K562 (cell line): Measurements from ENCODE around the gene PPP1R9B. TPM values are rescaled to one million over a fixed set of nuclear protein-coding genes. Genes with fewer than 3 reads are reported as not detected.

Experiments
- ATAC-seq: fragments of 200-7000 bp; cut with Tn5 transposase; 3 replicates; pipeline ENCODE4 v1.9.1; 2020; ENCODE audit warnings: moderate library complexity
- BruUV-seq: library from RNA; stranded (reverse); fragments of 400-500 nt; replicated peaks from 2 replicates; lab custom pipeline; 2021; lab: Mats Ljungman, UMichigan
- CTCF ChIA-PET: fragments of 300-600 bp; formaldehyde crosslinking; extraction: SDS; loops from one replicate; lab custom pipeline; 2021; ENCODE audit warnings: low intra/inter-chr PET ratio; lab: Yijun Ruan, JAX
- POLR2A ChIA-PET: fragments of 300-600, 350-650 bp; sonication (Branson Sonifier 250); formaldehyde crosslinking; extraction: SDS; loops from one replicate; lab custom pipeline; 2021; ENCODE audit warnings: antibody characterized with exemption, inconsistent platforms; lab: Yijun Ruan, JAX
- DNase-seq, 4 experiments: peaks; one replicate each; pipeline versions ENCODE4 v3.0.0 to v3.0.0-alpha.2; 2011 to 2018; ENCODE audit warnings: low spot score in 3 of 4, mixed read lengths in 3 of 4; ENCODE audit errors: extremely low read depth in 1 of 4
- FAIRE-seq: peaks from 2 replicates; lab custom pipeline; 2011; peaks lifted over from hg19 to GRCh38; lab: Jason Lieb, UNC
- H2AFZ ChIP-seq: 2 replicates; pipeline ENCODE4 v1.6.0; 2011; ENCODE audit warnings: low read depth, low read length, control low read depth, inconsistent platforms
- H3K27ac ChIP-seq: fragments of 200-600 bp; 3 replicates; pipeline ENCODE4 v1.8.0; 2011; ENCODE audit warnings: low read depth, mild to moderate bottlenecking, control low read depth, inconsistent platforms, low read length, moderate library complexity, mixed read lengths; ENCODE audit errors: extremely low read depth
- H3K27me3 ChIP-seq, 2 experiments: fragments of 300-600 bp in 1 of 2; 2 replicates in 1 of 2; 3 replicates in 1 of 2; pipeline versions ENCODE4 v1.6.0 to v1.8.0; 2011; ENCODE audit warnings: inconsistent platforms in 2 of 2, low read length in 2 of 2, mild to moderate bottlenecking in 1 of 2, mixed read lengths in 1 of 2, moderate library complexity in 1 of 2; ENCODE audit not compliant: control insufficient read depth in 2 of 2, insufficient read depth in 2 of 2
- H3K36me3 ChIP-seq: fragments of 300-600 bp; 3 replicates; pipeline ENCODE4 v1.8.0; 2011; ENCODE audit warnings: mild to moderate bottlenecking, low read length, inconsistent platforms; ENCODE audit not compliant: control insufficient read depth, insufficient read depth
- H3K4me1 ChIP-seq, 2 experiments: fragments of 200-600 bp in 1 of 2; replicated peaks in 1 of 2; 2 replicates in 1 of 2; 3 replicates in 1 of 2; pipeline versions ENCODE4 v1.5.1 to v1.8.0; 2011; ENCODE audit warnings: inconsistent platforms in 2 of 2, low read length in 2 of 2, mild to moderate bottlenecking in 1 of 2, mixed read lengths in 1 of 2, moderate library complexity in 1 of 2; ENCODE audit not compliant: control insufficient read depth in 2 of 2, insufficient read depth in 2 of 2
- H3K4me2 ChIP-seq: 2 replicates; pipeline ENCODE4 v1.6.1; 2011; ENCODE audit warnings: low read length, control low read depth, inconsistent platforms, mixed read lengths; ENCODE audit not compliant: insufficient read depth
- H3K4me3 ChIP-seq: fragments of 200-600 bp; sonication (generic), shearing (Covaris generic); 2 replicates; pipeline ENCODE4 v1.5.1; 2016; ENCODE audit warnings: control low read depth, inconsistent platforms
- H3K79me2 ChIP-seq: fragments of 200-600 bp; 3 replicates; pipeline ENCODE4 v1.8.0; 2011; ENCODE audit warnings: low read length, inconsistent platforms; ENCODE audit not compliant: control insufficient read depth, insufficient read depth
- H3K9ac ChIP-seq, 2 experiments: 2 replicates each; pipeline versions ENCODE4 v1.6.0 to v1.6.1; 2011; ENCODE audit warnings: low read depth in 2 of 2, low read length in 2 of 2, control low read depth in 1 of 2, inconsistent platforms in 1 of 2, mild to moderate bottlenecking in 1 of 2, mixed read lengths in 1 of 2; ENCODE audit not compliant: insufficient read depth in 1 of 2
- H3K9me1 ChIP-seq: one replicate; pipeline ENCODE4 v1.6.0; 2011; ENCODE audit warnings: inconsistent platforms, mild to moderate bottlenecking, low read length, moderate library complexity; ENCODE audit not compliant: control insufficient read depth, insufficient read depth
- H3K9me3 ChIP-seq: replicated peaks from 2 replicates; pipeline ENCODE4 v1.5.1; 2011; ENCODE audit warnings: low read depth, low read length, inconsistent platforms; ENCODE audit not compliant: control insufficient read depth, insufficient read depth
- H4K20me1 ChIP-seq: replicated peaks from 2 replicates; pipeline ENCODE4 v1.6.1; 2011; ENCODE audit warnings: low read length, inconsistent platforms, mixed read lengths; ENCODE audit not compliant: control insufficient read depth, insufficient read depth
- MAZ ChIP-seq, 2 experiments: fragments of 450-650 bp in 1 of 2; sonication (generic) in 1 of 2; formaldehyde crosslinking; IDR thresholded peaks in 1 of 2; conservative IDR thresholded peaks in 1 of 2; 2 replicates each; pipeline versions ENCODE4 v1.4.0 to v1.5.0; 2020; ENCODE audit warnings: mild to moderate bottlenecking in 1 of 2, missing genetic modification reagents in 1 of 2
- NRF1 ChIP-seq, 2 experiments: fragments of 450-650 bp; IDR thresholded peaks in 1 of 2; conservative IDR thresholded peaks in 1 of 2; 2 replicates each; pipeline ENCODE4 v1.6.1; 2014; ENCODE audit warnings: mild to moderate bottlenecking in 2 of 2
- PCBP1 ChIP-seq: fragments of 200-400 bp; formaldehyde crosslinking; IDR thresholded peaks from 2 replicates; pipeline ENCODE4 v1.6.1; 2018; ENCODE audit warnings: mild to moderate bottlenecking, low read depth, low read length; ENCODE audit not compliant: poor library complexity, severe bottlenecking
- PCBP2 ChIP-seq: fragments of 200-400 bp; formaldehyde crosslinking; IDR thresholded peaks from 2 replicates; pipeline ENCODE4 v1.6.1; 2018; ENCODE audit warnings: low read length, low read depth, mild to moderate bottlenecking, moderate library complexity; ENCODE audit not compliant: poor library complexity, severe bottlenecking
- SAFB ChIP-seq: fragments of 200-400 bp; formaldehyde crosslinking; IDR thresholded peaks from 2 replicates; pipeline ENCODE4 v1.6.1; 2017; ENCODE audit warnings: low read depth, low read length, borderline replicate concordance
- SMAD3 ChIP-seq: fragments of 450-650 bp; formaldehyde crosslinking; conservative IDR thresholded peaks from 2 replicates; pipeline ENCODE4 v1.4.0; 2020; ENCODE audit warnings: mild to moderate bottlenecking
- WGBS: fragments of 100-300 bp; shearing (Covaris generic); methylation state at CpG from one replicate; pipeline ENCODE4 v1.1.6; 2016; ENCODE audit warnings: low coverage, mixed read lengths; ENCODE audit not compliant: insufficient coverage; ENCODE audit errors: missing lambda C conversion rate; 5-methylcytosine and 5-hydroxymethylcytosine counted together
- in situ Hi-C: fragments of 300-500 bp; cut with MboI; formaldehyde crosslinking; loops from 4 replicates; pipeline ENCODE4 v1.15.0; 2018; ENCODE audit warnings: inconsistent platforms, mixed read lengths
- intact Hi-C: fragments of 100-400 bp; cut with micrococcal nuclease; formaldehyde crosslinking; loops from 2 replicates; pipeline ENCODE4 v1.14.2; 2022
- polyA plus RNA-seq, 8 experiments: library from polyadenylated mRNA; depleted of rRNA in 4 of 8; stranded (reverse) in 5 of 8; unstranded in 3 of 8; fragments of >200 nt; fragmentation: Nextera tagmentation in 2 of 8; fragmentation: Illumina TruSeq in 1 of 8; extraction: Ambion mirVana in 2 of 8; extraction: Trizol in 1 of 8; gene quantifications; 2 replicates each; pipeline versions ENCODE4 v1.2.1 to v1.2.3, GENCODE V29; 2011 to 2014; ENCODE audit warnings: inconsistent platforms in 1 of 8, missing spikeins in 1 of 8
- total RNA-seq, 7 experiments: library from RNA; depleted of rRNA in 6 of 7; stranded (reverse); fragments of >200 nt in 6 of 7; fragmentation: Illumina TruSeq in 2 of 7; extraction: Trizol in 2 of 7; gene quantifications; 2 replicates each; pipeline versions ENCODE4 v1.2.1 to v1.2.3, GENCODE V29; 2011 to 2021; ENCODE audit warnings: low replicate concordance in 1 of 7
- TF ChIP-seq, protein P1 (sequence below), 2 experiments: IDR thresholded peaks; 2 replicates each; pipeline ENCODE4 v1.6.1; 2011; ENCODE audit warnings: borderline replicate concordance in 1 of 2, control low read depth in 1 of 2, low read depth in 1 of 2, low read length in 1 of 2, mild to moderate bottlenecking in 1 of 2, mixed read lengths in 1 of 2, moderate library complexity in 1 of 2; ENCODE audit not compliant: insufficient read depth in 1 of 2, insufficient read length in 1 of 2, poor library complexity in 1 of 2, severe bottlenecking in 1 of 2; ENCODE audit errors: extremely low read depth in 1 of 2
- TF ChIP-seq, protein P2 (sequence below): IDR thresholded peaks from 2 replicates; pipeline ENCODE4 v1.6.1; 2014; ENCODE audit warnings: antibody characterized with exemption
- TF ChIP-seq, protein P3 (sequence below): fragments of 250-450 bp; sonication (Bioruptor Pico); IDR thresholded peaks from 2 replicates; pipeline ENCODE4 v1.6.1; 2021; ENCODE audit warnings: mild to moderate bottlenecking
- TF ChIP-seq, protein P4 (sequence below): sonication (generic); formaldehyde crosslinking; IDR thresholded peaks from 2 replicates; pipeline ENCODE4 v1.8.1; 2023; ENCODE audit warnings: mild to moderate bottlenecking, missing genetic modification reagents
- TF ChIP-seq, protein P5 (sequence below): fragments of 200-800 bp; sonication (Bioruptor generic); IDR thresholded peaks from 2 replicates; pipeline ENCODE4 v1.6.1; 2017; ENCODE audit warnings: missing genetic modification characterization, missing compliant biosample characterization

PPP1R9B gene
- total and polyA plus RNA-seq, 9 of the 15 experiments (the other 6 are each of a cell fraction or from before 2014, with no cell fraction given) = 0.10 to 63.5 (median 24.7) TPM

DNA sequence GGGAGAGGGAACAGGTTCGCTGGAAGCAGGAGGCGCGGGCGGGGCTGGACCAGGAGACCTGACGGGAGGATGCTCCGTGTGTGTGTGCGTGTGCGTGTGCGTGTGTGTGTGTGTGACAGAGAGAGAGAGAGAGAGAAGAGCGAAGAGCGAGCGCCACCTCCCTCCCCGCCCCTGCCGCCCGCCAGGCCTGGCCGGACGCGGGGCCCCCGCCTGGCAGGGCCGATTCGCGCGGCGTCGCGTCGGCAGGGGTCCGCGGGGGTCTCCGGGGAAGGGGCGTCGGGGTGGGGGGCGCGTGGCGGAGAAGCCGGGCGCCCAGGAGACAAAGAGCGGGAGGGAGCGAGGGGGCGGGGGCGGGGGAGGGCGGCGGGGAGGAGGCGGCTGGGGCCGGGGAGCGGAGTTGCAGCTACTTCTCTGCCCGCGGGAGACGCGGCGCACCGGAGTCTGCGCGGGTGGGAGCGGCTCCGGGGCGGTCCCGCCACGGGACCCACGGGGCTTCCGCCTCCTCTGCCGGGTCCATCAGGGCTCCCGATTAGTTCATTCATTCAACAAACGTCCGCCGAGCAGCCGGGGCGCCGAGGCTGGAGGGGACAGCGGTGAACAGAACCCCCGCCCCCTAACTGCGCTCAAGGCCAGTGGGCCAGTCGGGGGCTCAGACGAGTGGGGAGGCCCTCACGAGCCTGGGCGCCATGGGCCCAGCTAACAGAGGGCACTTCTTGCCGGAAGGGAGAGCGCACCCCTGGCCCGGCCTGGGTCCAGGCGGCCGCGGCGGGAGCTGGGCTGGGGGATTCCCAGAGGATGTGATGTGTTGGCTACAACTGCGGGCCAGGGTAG lies 20.5 kb downstream of the PPP1R9B start, which contains the start of gene SAMD14:
Gene SAMD14 (minus strand): TSS at position 433 of the 831 bp plus-strand sequence. CDS start 5,201 bp downstream, outside the sequence.
- Histone ChIP-seq H2AFZ (peak within 1 kb of the TSS; percentile 55; the same call in 1 of the 2 replicates), H4K20me1 (peaks cover 10% of the 10 kb centered on the region; the same call in 1 of the 2 replicates), H3K27me3 (peaks cover 2 to 15% of the 10 kb centered on the region in 2 experiments; a peak in 3 of 5 replicates), H3K4me1 (peaks cover 8 to 29% of the 10 kb centered on the region in 2 experiments), H3K36me3 (peaks cover 8% of the 10 kb centered on the region; the same call in 1 of the 3 replicates), H3K4me3 (no peak within 1 kb of the TSS; the same call in 1 of the 2 replicates), H3K4me2 (no peak within 1 kb of the TSS; the same call in 1 of the 2 replicates), H3K27ac (no peak within 1 kb of the TSS), H3K79me2 (no peaks in the 10 kb centered on the region), H3K9me1 (no peaks in the 10 kb centered on the region), H3K9me3 (peaks cover 4% of the 10 kb centered on the region; the same call in 1 of the 2 replicates), H3K9ac (peak within 1 kb of the TSS in 1 of 2 experiments; percentile 70; a peak in 2 of 4 replicates)
- intact Hi-C loops = no loop called here
- DNase-seq = peak; percentile 28 to 82 (median 72)
- no TSS peak for BruUV-seq
- ChIA-PET POLR2A (interaction anchor here (0.7 to 1.6 kb wide), 3 partner anchors 10 to 952 kb away, joined by 3 to 6 read pairs (median 3); no protein-coding TSS in a partner anchor), CTCF (no interaction called here)
- FAIRE-seq = no peak
- in situ Hi-C loops = no loop called here
- ATAC-seq = peak; percentile 49; the same call in 2 of the 3 replicates
- WGBS = 34% methylated on average over 17 of the region's 84 CpGs
- 0 out of 4 replicates have a peak, but pooled peaks of 1 of the 2 experiments have one; percentile 1 for TF ChIP-seq MAZ (CRISPR knock-in tag; conservative IDR thresholded peaks at IDR 0.05 in 1 of 2, IDR thresholded peaks at IDR 0.05 in 1 of 2)
- TF ChIP-seq, protein P1, sequence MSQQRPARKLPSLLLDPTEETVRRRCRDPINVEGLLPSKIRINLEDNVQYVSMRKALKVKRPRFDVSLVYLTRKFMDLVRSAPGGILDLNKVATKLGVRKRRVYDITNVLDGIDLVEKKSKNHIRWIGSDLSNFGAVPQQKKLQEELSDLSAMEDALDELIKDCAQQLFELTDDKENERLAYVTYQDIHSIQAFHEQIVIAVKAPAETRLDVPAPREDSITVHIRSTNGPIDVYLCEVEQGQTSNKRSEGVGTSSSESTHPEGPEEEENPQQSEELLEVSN (IDR thresholded peaks at IDR 0.05; ENCODE audit: borderline replicate concordance in 1 of 2, extremely low read depth in 1 of 2, insufficient read depth in 1 of 2, insufficient read length in 1 of 2, low read depth in 1 of 2, low read length in 1 of 2, poor library complexity in 1 of 2, severe bottlenecking in 1 of 2) = peak in 1 of 2 experiments; percentile 8
- TF ChIP-seq, protein P2, sequence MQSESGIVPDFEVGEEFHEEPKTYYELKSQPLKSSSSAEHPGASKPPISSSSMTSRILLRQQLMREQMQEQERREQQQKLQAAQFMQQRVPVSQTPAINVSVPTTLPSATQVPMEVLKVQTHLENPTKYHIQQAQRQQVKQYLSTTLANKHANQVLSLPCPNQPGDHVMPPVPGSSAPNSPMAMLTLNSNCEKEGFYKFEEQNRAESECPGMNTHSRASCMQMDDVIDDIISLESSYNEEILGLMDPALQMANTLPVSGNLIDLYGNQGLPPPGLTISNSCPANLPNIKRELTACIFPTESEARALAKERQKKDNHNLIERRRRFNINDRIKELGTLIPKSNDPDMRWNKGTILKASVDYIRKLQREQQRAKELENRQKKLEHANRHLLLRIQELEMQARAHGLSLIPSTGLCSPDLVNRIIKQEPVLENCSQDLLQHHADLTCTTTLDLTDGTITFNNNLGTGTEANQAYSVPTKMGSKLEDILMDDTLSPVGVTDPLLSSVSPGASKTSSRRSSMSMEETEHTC = no peak
- TF ChIP-seq SAFB = peak; percentile 66; the same call in 1 of the 2 replicates
- peak; percentile 45 for TF ChIP-seq PCBP1
- TF ChIP-seq, protein P3, sequence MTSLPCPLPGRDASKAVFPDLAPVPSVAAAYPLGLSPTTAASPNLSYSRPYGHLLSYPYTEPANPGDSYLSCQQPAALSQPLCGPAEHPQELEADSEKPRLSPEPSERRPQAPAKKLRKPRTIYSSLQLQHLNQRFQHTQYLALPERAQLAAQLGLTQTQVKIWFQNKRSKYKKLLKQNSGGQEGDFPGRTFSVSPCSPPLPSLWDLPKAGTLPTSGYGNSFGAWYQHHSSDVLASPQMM (CRISPR knock-in tag) = no peak
- TF ChIP-seq SMAD3 (CRISPR knock-in tag) = no peak
- TF ChIP-seq, protein P4, sequence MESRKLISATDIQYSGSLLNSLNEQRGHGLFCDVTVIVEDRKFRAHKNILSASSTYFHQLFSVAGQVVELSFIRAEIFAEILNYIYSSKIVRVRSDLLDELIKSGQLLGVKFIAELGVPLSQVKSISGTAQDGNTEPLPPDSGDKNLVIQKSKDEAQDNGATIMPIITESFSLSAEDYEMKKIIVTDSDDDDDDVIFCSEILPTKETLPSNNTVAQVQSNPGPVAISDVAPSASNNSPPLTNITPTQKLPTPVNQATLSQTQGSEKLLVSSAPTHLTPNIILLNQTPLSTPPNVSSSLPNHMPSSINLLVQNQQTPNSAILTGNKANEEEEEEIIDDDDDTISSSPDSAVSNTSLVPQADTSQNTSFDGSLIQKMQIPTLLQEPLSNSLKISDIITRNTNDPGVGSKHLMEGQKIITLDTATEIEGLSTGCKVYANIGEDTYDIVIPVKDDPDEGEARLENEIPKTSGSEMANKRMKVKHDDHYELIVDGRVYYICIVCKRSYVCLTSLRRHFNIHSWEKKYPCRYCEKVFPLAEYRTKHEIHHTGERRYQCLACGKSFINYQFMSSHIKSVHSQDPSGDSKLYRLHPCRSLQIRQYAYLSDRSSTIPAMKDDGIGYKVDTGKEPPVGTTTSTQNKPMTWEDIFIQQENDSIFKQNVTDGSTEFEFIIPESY (CRISPR knock-in tag) = peak; percentile 48; the same call in 1 of the 2 replicates
- no peak for TF ChIP-seq PCBP2
- TF ChIP-seq, protein P5, sequence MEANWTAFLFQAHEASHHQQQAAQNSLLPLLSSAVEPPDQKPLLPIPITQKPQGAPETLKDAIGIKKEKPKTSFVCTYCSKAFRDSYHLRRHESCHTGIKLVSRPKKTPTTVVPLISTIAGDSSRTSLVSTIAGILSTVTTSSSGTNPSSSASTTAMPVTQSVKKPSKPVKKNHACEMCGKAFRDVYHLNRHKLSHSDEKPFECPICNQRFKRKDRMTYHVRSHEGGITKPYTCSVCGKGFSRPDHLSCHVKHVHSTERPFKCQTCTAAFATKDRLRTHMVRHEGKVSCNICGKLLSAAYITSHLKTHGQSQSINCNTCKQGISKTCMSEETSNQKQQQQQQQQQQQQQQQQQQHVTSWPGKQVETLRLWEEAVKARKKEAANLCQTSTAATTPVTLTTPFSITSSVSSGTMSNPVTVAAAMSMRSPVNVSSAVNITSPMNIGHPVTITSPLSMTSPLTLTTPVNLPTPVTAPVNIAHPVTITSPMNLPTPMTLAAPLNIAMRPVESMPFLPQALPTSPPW (CRISPR knock-in tag) = peak; percentile 80
- peak; percentile 69 to 74; a peak in 3 of 4 replicates for TF ChIP-seq NRF1 (conservative IDR thresholded peaks at IDR 0.05 in 1 of 2, IDR thresholded peaks at IDR 0.05 in 1 of 2)
